Sigmoid colon (tissue), 4 donors: ENCODE results near the gene FRS2.

Experiments used
- EP300 ChIP-seq, 4 donors: sonication (generic); formaldehyde crosslinking; IDR thresholded peaks; one replicate each; pipeline ENCODE4 v1.6.1; 2017; ENCODE audit warnings: antibody characterized with exemption in 4 of 4
- POLR2AphosphoS5 ChIP-seq, 4 donors: sonication (generic); formaldehyde crosslinking; IDR thresholded peaks; one replicate each; pipeline ENCODE4 v1.6.1; 2017; ENCODE audit warnings: antibody characterized with exemption in 4 of 4
- TF ChIP-seq, protein P1 (sequence below), 4 experiments: fragments of 450-650 bp in 3 of 4; fragments of 200-600 bp in 1 of 4; IDR thresholded peaks; one replicate each; pipeline ENCODE4 v1.5.1; 2016 to 2019; ENCODE audit warnings: antibody characterized with exemption in 4 of 4, mild to moderate bottlenecking in 3 of 4, moderate library complexity in 2 of 4

DNA sequence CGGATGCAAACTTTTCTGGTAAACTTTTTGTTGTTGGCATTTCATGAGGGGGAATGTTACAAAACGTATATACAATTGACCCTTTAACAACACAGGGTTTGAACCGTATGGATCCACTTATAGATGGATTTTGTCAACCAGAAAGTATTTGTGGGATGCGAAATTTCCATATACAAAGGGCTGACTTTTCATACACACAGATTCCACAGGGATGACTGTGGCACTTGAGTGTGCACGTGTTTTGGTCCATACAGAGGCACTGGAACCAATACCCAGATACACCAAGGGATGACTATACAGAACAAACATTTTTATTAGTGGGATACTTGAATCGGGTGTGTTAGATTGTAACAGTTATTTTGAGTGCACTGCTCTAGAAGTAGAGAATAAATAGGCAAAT, 85.3 kb downstream of the FRS2 start:
- TF ChIP-seq POLR2AphosphoS5 (IDR thresholded peaks at IDR 0.05) (no peak), EP300 (IDR thresholded peaks at IDR 0.05) (no peak)
- TF ChIP-seq, protein P1, sequence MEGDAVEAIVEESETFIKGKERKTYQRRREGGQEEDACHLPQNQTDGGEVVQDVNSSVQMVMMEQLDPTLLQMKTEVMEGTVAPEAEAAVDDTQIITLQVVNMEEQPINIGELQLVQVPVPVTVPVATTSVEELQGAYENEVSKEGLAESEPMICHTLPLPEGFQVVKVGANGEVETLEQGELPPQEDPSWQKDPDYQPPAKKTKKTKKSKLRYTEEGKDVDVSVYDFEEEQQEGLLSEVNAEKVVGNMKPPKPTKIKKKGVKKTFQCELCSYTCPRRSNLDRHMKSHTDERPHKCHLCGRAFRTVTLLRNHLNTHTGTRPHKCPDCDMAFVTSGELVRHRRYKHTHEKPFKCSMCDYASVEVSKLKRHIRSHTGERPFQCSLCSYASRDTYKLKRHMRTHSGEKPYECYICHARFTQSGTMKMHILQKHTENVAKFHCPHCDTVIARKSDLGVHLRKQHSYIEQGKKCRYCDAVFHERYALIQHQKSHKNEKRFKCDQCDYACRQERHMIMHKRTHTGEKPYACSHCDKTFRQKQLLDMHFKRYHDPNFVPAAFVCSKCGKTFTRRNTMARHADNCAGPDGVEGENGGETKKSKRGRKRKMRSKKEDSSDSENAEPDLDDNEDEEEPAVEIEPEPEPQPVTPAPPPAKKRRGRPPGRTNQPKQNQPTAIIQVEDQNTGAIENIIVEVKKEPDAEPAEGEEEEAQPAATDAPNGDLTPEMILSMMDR (IDR thresholded peaks at IDR 0.05) = no peak
